GM12801 (cell line): Measurements from ENCODE around the gene ATP2B2.

Source experiments
- CTCF ChIP-seq: IDR thresholded peaks from one replicate; pipeline ENCODE4 v1.5.1; 2011; ENCODE audit warnings: control low read depth; ENCODE audit not compliant: insufficient read length; ENCODE audit errors: extremely low read depth

ATP2B2 gene

DNA sequence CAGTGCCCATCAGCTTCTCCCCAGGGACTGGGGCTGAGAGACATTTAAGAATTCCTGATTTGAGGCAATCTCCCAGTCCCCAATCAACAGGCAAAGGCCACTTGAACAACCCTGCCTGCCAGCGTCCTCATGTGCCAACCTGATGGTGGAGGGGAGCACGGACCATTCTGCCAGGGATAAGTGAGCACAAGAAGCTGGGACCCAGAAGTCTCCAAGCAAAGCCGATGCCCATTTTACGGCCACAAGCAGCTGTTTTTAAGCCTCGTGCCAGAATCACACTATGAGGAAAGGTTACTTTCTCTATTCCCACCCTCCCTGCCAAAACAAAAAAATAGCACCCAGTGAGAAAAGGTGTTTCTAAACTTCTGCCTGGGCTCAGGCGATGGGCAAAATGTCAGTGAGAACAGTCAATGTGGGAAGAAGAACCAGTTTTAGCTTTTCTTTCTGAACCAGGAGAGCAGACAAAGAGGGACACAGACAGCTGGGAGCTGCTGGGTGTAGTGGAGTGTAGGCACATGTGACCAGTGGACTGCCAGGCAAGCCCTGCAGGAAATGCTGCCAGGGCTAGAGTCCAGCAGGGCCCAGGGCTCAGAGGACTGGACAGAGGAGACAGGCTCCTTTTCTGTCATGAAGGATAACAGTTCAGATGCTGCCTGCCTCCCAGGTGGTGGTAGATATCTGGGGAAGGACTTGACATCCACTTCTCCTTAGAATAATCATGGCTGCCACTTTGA, 57.7 kb downstream of the ATP2B2 start:
- no peak for TF ChIP-seq CTCF

- no peak for TF ChIP-seq CTCF
Observed at GRCh38 chr3:10447110-10447509, 58.3 kb downstream of the ATP2B2 start.

- TF ChIP-seq CTCF: no peak
Observed at GRCh38 chr3:10445561-10446175, 59.7 kb downstream of the ATP2B2 start.

DNA sequence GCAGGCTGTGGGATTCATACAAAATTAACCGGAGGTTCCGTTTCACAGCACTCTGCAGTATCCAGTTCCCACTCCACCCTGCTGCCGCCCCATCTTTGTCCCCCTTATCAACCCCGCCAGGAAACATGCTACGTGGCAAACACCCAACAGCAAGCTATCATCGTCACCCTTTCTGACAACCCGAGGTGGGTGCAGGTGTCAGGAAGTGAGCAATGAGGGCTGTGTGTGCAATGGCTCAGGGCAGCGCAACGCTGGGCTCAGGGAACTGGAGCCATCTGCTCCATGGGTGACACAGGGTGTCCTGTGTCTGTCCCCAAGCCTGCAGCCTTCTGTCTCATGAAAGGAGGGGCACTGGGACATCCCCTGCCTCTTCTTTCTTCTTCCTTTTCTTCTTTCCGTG, 60.9 kb downstream of the ATP2B2 start:
- TF ChIP-seq CTCF: no peak

- no peak for TF ChIP-seq CTCF
Observed at GRCh38 chr3:10444110-10444429, 61.3 kb downstream of the ATP2B2 start.

DNA sequence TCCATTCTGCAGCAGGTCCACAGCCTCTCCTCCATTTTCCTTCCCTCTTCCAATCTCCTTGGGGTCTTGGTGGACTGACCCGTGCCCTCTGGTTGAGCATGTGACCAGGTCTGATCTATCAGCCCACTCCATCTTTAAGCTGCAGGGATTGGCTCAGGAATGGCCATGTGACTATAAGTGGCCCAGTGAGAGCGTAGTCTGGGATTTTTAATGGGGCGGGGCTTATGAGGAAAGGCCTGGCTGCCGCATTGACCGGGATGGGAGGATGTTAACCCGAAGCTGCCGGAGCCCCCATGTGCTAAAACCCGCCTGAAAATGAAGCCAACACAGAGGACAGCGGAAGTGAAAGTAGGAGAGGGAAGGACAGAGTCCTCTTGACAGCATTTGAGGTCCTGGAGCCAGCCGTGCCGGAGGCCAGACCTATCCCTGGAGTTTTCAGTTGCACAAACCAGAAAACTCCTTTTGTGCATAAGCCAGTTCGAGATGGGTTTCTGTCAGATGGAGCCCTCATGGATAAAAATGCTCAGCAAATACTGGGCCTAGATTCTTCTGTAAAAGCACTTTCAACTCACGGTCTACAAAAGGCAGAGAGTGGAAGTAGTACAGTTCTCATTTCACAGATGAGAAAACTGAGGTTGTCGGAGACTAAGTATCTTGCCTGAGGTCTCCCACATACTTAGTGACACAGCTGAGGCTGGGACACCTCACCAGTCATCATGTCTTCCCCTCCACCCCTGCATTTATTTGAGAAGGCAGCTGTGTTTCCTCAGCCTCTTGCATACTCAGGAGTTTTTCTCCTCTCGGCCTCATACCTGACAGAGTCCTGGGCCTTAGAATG, 61.9 kb downstream of the ATP2B2 start:
- no peak for TF ChIP-seq CTCF

GRCh38 chr3:10442151-10442795, 63.1 kb downstream of the ATP2B2 start:
- TF ChIP-seq CTCF: no peak
